Measurements from ENCODE around the gene FSTL4. TPM values are rescaled to one million over a fixed set of nuclear protein-coding genes. Genes with fewer than 3 reads are reported as not detected.
"Not testable (repeated sequence)": the region's sequence is repeated elsewhere in the genome, so short reads cannot be mapped to it uniquely, and the experiment has no call there.

The FSTL4 gene
- total and polyA plus RNA-seq, 2 donors (not counting 1 experiment from before 2014, with no cell fraction given), result 0.31 to 6.7 TPM

DNA sequence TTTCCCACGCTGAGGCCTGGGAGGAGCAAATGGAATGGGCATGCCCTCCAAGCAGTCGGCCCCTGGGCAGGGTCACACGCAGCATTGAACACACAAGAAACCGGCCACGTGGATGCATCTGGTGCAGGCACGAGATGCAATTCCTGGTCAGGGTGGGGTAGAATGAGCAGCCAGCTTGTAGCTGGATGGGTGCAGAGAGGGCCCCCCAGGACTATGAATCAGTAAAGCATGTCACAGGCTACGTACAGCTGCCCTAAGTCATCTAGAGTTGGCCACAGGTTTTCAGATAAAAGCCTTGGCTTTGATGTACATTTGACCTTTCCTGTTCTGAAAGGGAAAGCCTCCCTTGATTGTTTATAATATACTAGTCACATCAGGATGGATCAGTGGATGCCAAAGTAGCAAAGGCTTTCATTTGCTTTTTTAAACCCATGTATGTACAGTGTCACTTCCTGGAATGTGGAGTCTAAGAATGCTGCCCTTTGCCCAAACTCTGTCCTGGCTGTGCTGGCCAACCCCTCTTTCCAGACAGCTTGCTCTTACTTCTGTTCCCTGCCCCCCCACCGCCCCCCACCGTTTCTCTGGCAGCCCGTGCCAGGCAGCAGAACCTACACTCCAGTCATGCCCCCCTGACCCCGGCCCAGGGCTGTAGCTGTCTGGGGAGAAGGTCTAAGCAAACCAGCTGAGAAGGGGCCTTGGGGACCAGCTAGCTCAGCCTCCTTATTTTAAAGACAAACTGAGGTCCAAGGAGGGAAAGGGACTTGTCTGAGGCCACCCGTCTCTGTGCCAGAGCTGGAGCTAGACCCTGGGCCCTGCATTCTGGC, 391.3 kb downstream of the FSTL4 start:
- CTCF ChIA-PET, result no interaction called here
- TF ChIP-seq EZH2 (IDR thresholded peaks at IDR 0.05; ENCODE audit: borderline replicate concordance, insufficient read depth, low read depth, low read length, poor library complexity, severe bottlenecking) (no peak), CTCF (IDR thresholded peaks at IDR 0.05) (no peak)

DNA sequence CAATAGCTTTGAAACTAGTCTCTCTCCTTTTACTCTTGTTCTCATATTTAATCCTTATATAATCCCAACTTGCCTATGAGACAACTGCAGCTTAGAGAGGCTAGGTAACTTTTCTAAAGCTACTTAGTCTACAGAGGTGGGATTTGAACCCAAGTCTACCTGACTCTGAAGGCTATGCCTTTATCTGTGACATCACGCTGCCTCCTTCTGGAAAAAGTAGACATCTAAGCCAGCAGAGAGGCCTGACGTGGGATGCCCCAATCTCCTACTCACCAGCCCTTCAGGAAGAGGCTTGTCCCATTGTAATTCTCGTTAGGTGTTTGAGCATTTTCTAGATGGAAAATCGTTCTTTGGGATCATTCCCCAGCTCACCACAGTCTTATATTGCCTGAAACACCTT, 393.0 kb downstream of the FSTL4 start:
- intact Hi-C loops (cut with micrococcal nuclease), result no loop called here
- Mint-ChIP-seq H3K27ac (no peak overlapping the region), H3K4me1 (no peaks in the 10 kb centered on the region), H3K27me3 (no peaks in the 10 kb centered on the region), H3K4me3 (no peak overlapping the region), H3K9me3 (ENCODE audit: insufficient read depth) (no peaks in the 10 kb centered on the region)
- Histone ChIP-seq H3K79me2 (ENCODE audit: control insufficient read depth, insufficient read depth, low read length) (no peaks in the 10 kb centered on the region), H2AFZ (ENCODE audit: insufficient read depth, low read depth, low read length, poor library complexity, severe bottlenecking) (no peak overlapping the region), H3K4me2 (replicated peaks; ENCODE audit: low read depth, low read length, poor library complexity, severe bottlenecking) (no peak overlapping the region), H3K36me3 (replicated peaks in 1 of 2; ENCODE audit: control extremely low read depth in 1 of 2, control insufficient read depth in 1 of 2, extremely low read depth in 1 of 2, insufficient read depth in 2 of 2, low read length in 1 of 2) (no peaks in the 10 kb centered on the region), H3K27ac (ENCODE audit: low read length in 2 of 2) (no peak overlapping the region), H3K27me3 (replicated peaks in 1 of 4; ENCODE audit: control extremely low read depth in 1 of 4, control insufficient read depth in 3 of 4, insufficient read depth in 4 of 4, low read length in 3 of 4) (no peaks in the 10 kb centered on the region), H4K20me1 (ENCODE audit: control insufficient read depth, insufficient read depth, low read length, poor library complexity, severe bottlenecking) (no peaks in the 10 kb centered on the region), H3K9me3 (ENCODE audit: control extremely low read depth in 1 of 3, control insufficient read depth in 2 of 3, insufficient read depth in 1 of 3, low read length in 2 of 3) (no peaks in the 10 kb centered on the region), H3K4me3 (ENCODE audit: control extremely low read depth in 1 of 5, extremely low read depth in 1 of 5, insufficient read depth in 1 of 5, low read depth in 2 of 5, low read length in 4 of 5) (no peak overlapping the region), H3K4me1 (ENCODE audit: control insufficient read depth in 2 of 2, insufficient read depth in 2 of 2, low read length in 2 of 2) (no peaks in the 10 kb centered on the region), H3K9ac (ENCODE audit: low read length) (no peak overlapping the region)
- no peak for ATAC-seq (ENCODE audit: low read depth)
- TF ChIP-seq EZH2 (IDR thresholded peaks at IDR 0.05; ENCODE audit: borderline replicate concordance, insufficient read depth, low read depth, low read length, poor library complexity, severe bottlenecking) (no peak), CTCF (IDR thresholded peaks at IDR 0.05) (no peak)
- no peak for DNase-seq
- 100% methylated on average over 2 of the region's 4 CpGs for WGBS (ENCODE audit: insufficient coverage)
- ChIA-PET CTCF (interaction anchor here (1.3 kb wide), 1 partner anchor 16 kb away, joined by 4 read pairs; no protein-coding TSS in a partner anchor), POLR2A (no interaction called here)

More for the DNA sequence above, 391.3 kb downstream of the FSTL4 start:
- no peaks in the 10 kb centered on the region for H3K9me3 ChIP-seq (ENCODE audit: control extremely low read depth in 1 of 3, control insufficient read depth in 2 of 3, insufficient read depth in 1 of 3, low read length in 2 of 3)
- ATAC-seq (ENCODE audit: low read depth) (no peak), DNase-seq (no peak)
- no peak overlapping the region for H3K4me2 ChIP-seq (replicated peaks; ENCODE audit: low read depth, low read length, poor library complexity, severe bottlenecking)
- Mint-ChIP-seq H3K4me3 (no peak overlapping the region), H3K27me3 (no peaks in the 10 kb centered on the region), H3K9me3 (ENCODE audit: insufficient read depth) (no peaks in the 10 kb centered on the region), H3K27ac (no peak overlapping the region), H3K4me1 (no peaks in the 10 kb centered on the region)
- intact Hi-C loops (cut with micrococcal nuclease), result no loop called here
- H3K79me2 ChIP-seq (ENCODE audit: control insufficient read depth, insufficient read depth, low read length), result no peaks in the 10 kb centered on the region
- no peaks in the 10 kb centered on the region for H3K36me3 ChIP-seq (replicated peaks in 1 of 2; ENCODE audit: control extremely low read depth in 1 of 2, control insufficient read depth in 1 of 2, extremely low read depth in 1 of 2, insufficient read depth in 2 of 2, low read length in 1 of 2)
- POLR2A ChIA-PET, result no interaction called here
- no peak overlapping the region for H3K4me3 ChIP-seq (ENCODE audit: control extremely low read depth in 1 of 5, extremely low read depth in 1 of 5, insufficient read depth in 1 of 5, low read depth in 2 of 5, low read length in 4 of 5)
- H3K27ac ChIP-seq (ENCODE audit: low read length in 2 of 2), result no peak overlapping the region
- H3K4me1 ChIP-seq (ENCODE audit: control insufficient read depth in 2 of 2, insufficient read depth in 2 of 2, low read length in 2 of 2), result no peaks in the 10 kb centered on the region
- H3K9ac ChIP-seq (ENCODE audit: low read length), result no peak overlapping the region
- H3K27me3 ChIP-seq (replicated peaks in 1 of 4; ENCODE audit: control extremely low read depth in 1 of 4, control insufficient read depth in 3 of 4, insufficient read depth in 4 of 4, low read length in 3 of 4), result no peaks in the 10 kb centered on the region
- no peaks in the 10 kb centered on the region for H4K20me1 ChIP-seq (ENCODE audit: control insufficient read depth, insufficient read depth, low read length, poor library complexity, severe bottlenecking)
- WGBS (ENCODE audit: insufficient coverage), result 92% methylated on average over 7 of the region's 12 CpGs
- no peak overlapping the region for H2AFZ ChIP-seq (ENCODE audit: insufficient read depth, low read depth, low read length, poor library complexity, severe bottlenecking)

GRCh38 chr5:133216138-133216537, 396.2 kb downstream of the FSTL4 start:
- ATAC-seq (ENCODE audit: low read depth); DNase-seq; H4K20me1 ChIP-seq (ENCODE audit: control insufficient read depth, insufficient read depth, low read length, poor library complexity, severe bottlenecking); POLR2A ChIA-PET; H3K4me3 ChIP-seq (ENCODE audit: control extremely low read depth in 1 of 5, extremely low read depth in 1 of 5, insufficient read depth in 1 of 5, low read depth in 2 of 5, low read length in 4 of 5); CTCF ChIA-PET; H3K36me3 ChIP-seq (replicated peaks in 1 of 2; ENCODE audit: control extremely low read depth in 1 of 2, control insufficient read depth in 1 of 2, extremely low read depth in 1 of 2, insufficient read depth in 2 of 2, low read length in 1 of 2); intact Hi-C loops (cut with micrococcal nuclease); H3K9me3 ChIP-seq (ENCODE audit: control extremely low read depth in 1 of 3, control insufficient read depth in 2 of 3, insufficient read depth in 1 of 3, low read length in 2 of 3); H3K9me3 Mint-ChIP-seq (ENCODE audit: insufficient read depth); H2AFZ ChIP-seq (ENCODE audit: insufficient read depth, low read depth, low read length, poor library complexity, severe bottlenecking); H3K4me1 ChIP-seq (ENCODE audit: control insufficient read depth in 2 of 2, insufficient read depth in 2 of 2, low read length in 2 of 2); H3K27me3 Mint-ChIP-seq; H3K79me2 ChIP-seq (ENCODE audit: control insufficient read depth, insufficient read depth, low read length); H3K27ac ChIP-seq (ENCODE audit: low read length in 2 of 2); H3K4me1 Mint-ChIP-seq; H3K4me3 Mint-ChIP-seq; H3K27me3 ChIP-seq (replicated peaks in 1 of 4; ENCODE audit: control extremely low read depth in 1 of 4, control insufficient read depth in 3 of 4, insufficient read depth in 4 of 4, low read length in 3 of 4); H3K4me2 ChIP-seq (replicated peaks; ENCODE audit: low read depth, low read length, poor library complexity, severe bottlenecking); H3K27ac Mint-ChIP-seq; H3K9ac ChIP-seq (ENCODE audit: low read length): not testable (repeated sequence)
- WGBS (ENCODE audit: insufficient coverage), result 98% methylated on average over 6 of the region's 7 CpGs

All from B cell (primary cell).